Astrocyte (in vitro differentiated cells and primary cell): Measurements from ENCODE around the gene MYO5B. TPM values are rescaled to one million over a fixed set of nuclear protein-coding genes. Genes with fewer than 3 reads are reported as not detected.
A peak's percentile ranks its signal among the peaks of the same experiment; 100 is the strongest.
"Not testable (repeated sequence)": the region's sequence is repeated elsewhere in the genome, so short reads cannot be mapped to it uniquely, and the experiment has no call there.

ENCODE experiments used
- DNase-seq: peaks from one replicate; pipeline ENCODE4 v3.0.0-alpha.2; 2010; ENCODE audit warnings: low read depth
- FAIRE-seq: peaks from 2 replicates; lab custom pipeline; 2011; peaks lifted over from hg19 to GRCh38; lab: Jason Lieb, UNC
- H2AFZ ChIP-seq: 2 replicates; pipeline ENCODE4 v1.6.0; 2012; ENCODE audit warnings: low read depth, low read length, inconsistent platforms
- H3K27ac ChIP-seq: 2 replicates; pipeline ENCODE4 v1.5.1; 2011; ENCODE audit warnings: low read depth, low read length, inconsistent platforms
- H3K27me3 ChIP-seq: 2 replicates; pipeline ENCODE4 v1.6.0; 2011; ENCODE audit warnings: low read length, inconsistent platforms; ENCODE audit not compliant: insufficient read depth
- H3K36me3 ChIP-seq: 2 replicates; pipeline ENCODE4 v1.5.1; 2011; ENCODE audit warnings: low read length, inconsistent platforms; ENCODE audit not compliant: insufficient read depth
- H3K4me1 ChIP-seq: 2 replicates; pipeline ENCODE4 v1.5.1; 2011; ENCODE audit warnings: low read length, inconsistent platforms; ENCODE audit not compliant: insufficient read depth
- H3K4me2 ChIP-seq: 2 replicates; pipeline ENCODE4 v1.6.0; 2012; ENCODE audit warnings: low read length, inconsistent platforms
- H3K4me3 ChIP-seq: 2 replicates; pipeline ENCODE4 v1.5.1; 2011; ENCODE audit warnings: low read depth, mild to moderate bottlenecking, low read length, inconsistent platforms; ENCODE audit not compliant: insufficient read depth
- H3K79me2 ChIP-seq: 2 replicates; pipeline ENCODE4 v1.6.0; 2012; ENCODE audit warnings: mild to moderate bottlenecking, low read length, inconsistent platforms; ENCODE audit not compliant: insufficient read depth
- H3K9ac ChIP-seq: 2 replicates; pipeline ENCODE4 v1.6.0; 2012; ENCODE audit warnings: mild to moderate bottlenecking, low read length, inconsistent platforms
- H3K9me3 ChIP-seq: 2 replicates; pipeline ENCODE4 v1.5.1; 2012; ENCODE audit warnings: low read depth, mild to moderate bottlenecking, low read length, inconsistent platforms; ENCODE audit not compliant: insufficient read depth
- H4K20me1 ChIP-seq: 2 replicates; pipeline ENCODE4 v1.6.0; 2012; ENCODE audit warnings: low read length, inconsistent platforms; ENCODE audit not compliant: insufficient read depth
- H3K27ac Mint-ChIP-seq: one replicate; pipeline ENCODE4 v1.8.0; 2021; ENCODE audit warnings: mild to moderate bottlenecking, mixed read lengths; ENCODE audit not compliant: unreplicated experiment
- H3K27me3 Mint-ChIP-seq: one replicate; pipeline ENCODE4 v1.8.0; 2021; ENCODE audit warnings: low read depth, mixed read lengths; ENCODE audit not compliant: unreplicated experiment
- H3K36me3 Mint-ChIP-seq: one replicate; pipeline ENCODE4 v1.8.0; 2021; ENCODE audit warnings: low read depth, mixed read lengths; ENCODE audit not compliant: unreplicated experiment
- H3K4me1 Mint-ChIP-seq: one replicate; pipeline ENCODE4 v1.8.0; 2021; ENCODE audit warnings: low read depth, mixed read lengths; ENCODE audit not compliant: unreplicated experiment
- H3K4me3 Mint-ChIP-seq: one replicate; pipeline ENCODE4 v1.8.0; 2021; ENCODE audit warnings: mild to moderate bottlenecking, moderate library complexity, mixed read lengths; ENCODE audit not compliant: unreplicated experiment
- H3K9me3 Mint-ChIP-seq: one replicate; pipeline ENCODE4 v1.8.0; 2021; ENCODE audit warnings: mild to moderate bottlenecking, mixed read lengths; ENCODE audit not compliant: unreplicated experiment
- EZH2 ChIP-seq: IDR thresholded peaks from 2 replicates; pipeline ENCODE4 v1.6.1; 2012; ENCODE audit warnings: mild to moderate bottlenecking, low read length, inconsistent platforms; ENCODE audit not compliant: insufficient read depth
- total RNA-seq: library from RNA; stranded (reverse); gene quantifications from 2 replicates; pipeline ENCODE4 v1.2.1, GENCODE V29; 2021
- TF ChIP-seq, protein P1 (sequence below): IDR thresholded peaks from 2 replicates; pipeline ENCODE4 v1.5.1; 2011; ENCODE audit warnings: low read depth, mild to moderate bottlenecking, inconsistent platforms, low read length, moderate library complexity; ENCODE audit not compliant: insufficient read depth

MYO5B gene
- total RNA-seq, 1 donor from 2014 or later, result 8.3 TPM

DNA sequence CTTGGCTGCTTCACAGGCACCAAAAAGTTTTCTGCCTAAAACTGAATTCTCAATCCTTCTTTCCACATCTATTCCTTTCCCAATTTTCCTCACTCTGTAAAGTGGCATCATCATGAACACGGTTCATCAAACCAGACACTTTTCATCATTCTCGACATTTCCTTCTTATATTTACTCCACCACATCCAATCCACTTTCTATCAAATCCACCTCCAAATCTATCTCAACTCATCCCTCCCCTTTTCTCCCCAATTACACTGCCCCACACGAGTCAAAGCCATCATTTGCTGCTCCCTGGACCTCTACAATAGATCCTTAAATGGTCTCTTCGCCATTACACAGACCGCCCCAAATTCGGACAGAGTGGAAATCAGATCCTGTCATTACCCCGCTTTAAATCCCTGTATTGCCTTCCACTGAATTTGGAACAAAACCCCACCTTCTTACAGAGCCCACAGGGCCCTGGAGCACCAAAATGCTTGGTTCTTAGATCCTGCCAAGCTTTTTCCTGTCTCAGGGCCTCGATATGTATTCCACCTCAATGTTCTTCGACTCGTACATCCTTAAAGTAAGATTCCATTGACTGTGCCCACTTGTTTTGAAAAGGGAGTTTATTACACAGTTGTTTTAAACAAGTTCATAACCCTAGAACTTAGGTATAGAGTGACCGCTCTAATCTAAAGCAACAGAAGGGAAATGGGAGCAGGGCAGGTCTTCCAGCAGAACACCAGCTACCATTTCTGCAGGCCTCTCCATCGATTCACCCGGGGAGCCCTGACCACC, 382.5 kb downstream of the MYO5B start:
- Mint-ChIP-seq H3K4me3 (peak overlapping the region; percentile 99), H3K36me3 (peaks cover 17% of the 10 kb centered on the region), H3K27me3 (no peaks in the 10 kb centered on the region), H3K27ac (peak overlapping the region; percentile 2), H3K4me1 (peaks cover 13% of the 10 kb centered on the region), H3K9me3 (peaks cover 18% of the 10 kb centered on the region)
- FAIRE-seq, result peak; percentile 49
- Histone ChIP-seq H3K27me3 (no peaks in the 10 kb centered on the region), H3K9me3 (no peaks in the 10 kb centered on the region), H3K4me3 (peak overlapping the region; percentile 79), H3K4me2 (peak overlapping the region; percentile 93), H3K9ac (peak overlapping the region; percentile 94), H2AFZ (peak overlapping the region; percentile 79), H4K20me1 (peaks cover 4% of the 10 kb centered on the region), H3K36me3 (no peaks in the 10 kb centered on the region), H3K27ac (peak overlapping the region; percentile 92), H3K79me2 (peaks cover 49% of the 10 kb centered on the region), H3K4me1 (peaks cover 14% of the 10 kb centered on the region)
- TF ChIP-seq, protein P1, sequence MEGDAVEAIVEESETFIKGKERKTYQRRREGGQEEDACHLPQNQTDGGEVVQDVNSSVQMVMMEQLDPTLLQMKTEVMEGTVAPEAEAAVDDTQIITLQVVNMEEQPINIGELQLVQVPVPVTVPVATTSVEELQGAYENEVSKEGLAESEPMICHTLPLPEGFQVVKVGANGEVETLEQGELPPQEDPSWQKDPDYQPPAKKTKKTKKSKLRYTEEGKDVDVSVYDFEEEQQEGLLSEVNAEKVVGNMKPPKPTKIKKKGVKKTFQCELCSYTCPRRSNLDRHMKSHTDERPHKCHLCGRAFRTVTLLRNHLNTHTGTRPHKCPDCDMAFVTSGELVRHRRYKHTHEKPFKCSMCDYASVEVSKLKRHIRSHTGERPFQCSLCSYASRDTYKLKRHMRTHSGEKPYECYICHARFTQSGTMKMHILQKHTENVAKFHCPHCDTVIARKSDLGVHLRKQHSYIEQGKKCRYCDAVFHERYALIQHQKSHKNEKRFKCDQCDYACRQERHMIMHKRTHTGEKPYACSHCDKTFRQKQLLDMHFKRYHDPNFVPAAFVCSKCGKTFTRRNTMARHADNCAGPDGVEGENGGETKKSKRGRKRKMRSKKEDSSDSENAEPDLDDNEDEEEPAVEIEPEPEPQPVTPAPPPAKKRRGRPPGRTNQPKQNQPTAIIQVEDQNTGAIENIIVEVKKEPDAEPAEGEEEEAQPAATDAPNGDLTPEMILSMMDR, result no peak
- no peak for TF ChIP-seq EZH2
- DNase-seq, result peak; percentile 24

DNA sequence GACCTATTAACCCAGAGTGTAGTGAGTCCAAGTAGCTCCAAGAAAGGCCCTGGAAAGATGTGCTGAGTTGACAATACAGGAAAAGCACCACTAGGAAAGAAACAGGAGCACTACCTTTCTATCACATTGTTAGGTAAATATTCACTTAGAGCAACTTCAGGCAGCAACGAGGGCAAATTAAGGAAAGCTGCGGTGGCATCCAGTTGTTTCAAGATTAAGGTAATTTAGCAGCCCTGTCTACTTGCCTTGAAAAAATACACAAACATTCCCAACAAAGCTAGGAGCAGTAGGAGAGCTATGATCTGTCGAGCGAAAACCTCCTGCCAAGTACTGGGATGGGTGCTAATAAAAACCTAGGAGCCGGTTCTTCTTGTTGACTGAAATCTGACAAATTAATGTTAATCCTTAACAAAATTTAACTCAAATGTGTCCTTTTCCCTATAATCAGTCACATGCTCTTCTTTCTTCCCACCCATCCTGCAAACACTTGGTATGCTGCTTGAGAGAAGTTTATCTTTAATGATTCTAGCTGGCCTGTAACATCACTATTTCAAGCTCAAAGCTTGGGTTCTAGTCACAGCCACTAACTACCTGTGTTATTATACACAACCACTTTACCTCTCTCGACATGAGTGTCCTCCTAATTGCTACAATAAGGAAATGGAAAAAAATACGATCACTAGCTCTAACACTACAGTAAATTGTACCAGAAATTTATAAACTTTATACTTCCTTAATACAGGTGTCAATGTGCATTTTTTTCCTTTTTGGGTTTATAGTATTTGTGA, 383.6 kb downstream of the MYO5B start:
- peaks cover 20% of the 10 kb centered on the region for H3K9me3 Mint-ChIP-seq
- H3K79me2 ChIP-seq, result peaks cover 60% of the 10 kb centered on the region
- H3K36me3 Mint-ChIP-seq, result peaks cover 16% of the 10 kb centered on the region
- H3K27me3 Mint-ChIP-seq, result no peaks in the 10 kb centered on the region
- no peak overlapping the region for H3K27ac Mint-ChIP-seq
- FAIRE-seq, result peak; percentile 9
- H3K4me1 Mint-ChIP-seq, result peaks cover 13% of the 10 kb centered on the region
- no peaks in the 10 kb centered on the region for H3K36me3 ChIP-seq
- H3K27me3 ChIP-seq, result no peaks in the 10 kb centered on the region
- H3K4me2 ChIP-seq, result peak overlapping the region; percentile 32
- no peak for DNase-seq
- H3K9ac ChIP-seq, result no peak overlapping the region
- H3K9me3 ChIP-seq, result no peaks in the 10 kb centered on the region
- H4K20me1 ChIP-seq, result peaks cover 13% of the 10 kb centered on the region
- no peak overlapping the region for H3K27ac ChIP-seq
- H2AFZ ChIP-seq, result no peak overlapping the region
- H3K4me3 Mint-ChIP-seq, result peak overlapping the region; percentile 65
- H3K4me1 ChIP-seq, result peaks cover 14% of the 10 kb centered on the region
- TF ChIP-seq EZH2, result no peak
- TF ChIP-seq, protein P1, result no peak
- H3K4me3 ChIP-seq, result no peak overlapping the region

DNA sequence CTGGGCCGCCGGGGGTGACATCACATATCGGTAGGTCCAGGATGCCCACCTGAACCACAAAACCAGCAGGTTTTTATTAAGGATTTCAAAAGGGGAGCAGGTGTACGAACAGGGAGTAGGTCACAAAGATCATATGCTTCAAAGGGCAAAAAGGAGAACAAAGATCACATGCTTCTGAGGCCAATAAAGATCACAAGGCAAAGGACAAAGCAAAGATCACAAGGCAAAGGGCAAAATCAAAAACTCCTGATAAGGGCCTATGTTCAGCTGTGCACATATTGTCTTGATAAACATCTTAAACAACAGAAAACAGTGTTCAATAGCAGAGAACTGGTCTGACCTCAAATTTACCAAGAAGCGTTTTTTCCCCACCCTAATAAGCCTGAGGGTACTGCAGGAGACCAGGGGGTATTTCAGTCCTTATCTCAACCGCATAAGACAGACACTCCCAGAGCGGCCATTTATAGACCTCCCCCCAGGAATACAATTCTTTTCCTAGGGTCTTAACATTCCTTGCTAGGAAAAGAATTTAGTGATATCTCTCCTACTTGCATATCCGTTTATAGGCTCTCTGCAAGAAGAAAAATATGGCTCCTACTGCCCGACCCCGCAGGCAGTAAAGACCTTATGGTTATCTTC, 386.3 kb downstream of the MYO5B start:
- not testable (repeated sequence) for H3K27ac Mint-ChIP-seq

More for the DNA sequence above, 386.3 kb downstream of the MYO5B start:
- H3K36me3 ChIP-seq, H3K27ac ChIP-seq, H3K9ac ChIP-seq, H2AFZ ChIP-seq, H3K27me3 ChIP-seq, H3K9me3 ChIP-seq, H3K4me3 Mint-ChIP-seq, H3K4me2 ChIP-seq, H3K4me3 ChIP-seq, H3K27me3 Mint-ChIP-seq, DNase-seq, FAIRE-seq: not testable (repeated sequence)
- Histone ChIP-seq H3K79me2 (peaks cover 76% of the 10 kb centered on the region), H4K20me1 (peaks cover 31% of the 10 kb centered on the region), H3K4me1 (peaks cover 11% of the 10 kb centered on the region)
- peaks cover 16% of the 10 kb centered on the region for H3K36me3 Mint-ChIP-seq
- peaks cover 13% of the 10 kb centered on the region for H3K4me1 Mint-ChIP-seq
- H3K9me3 Mint-ChIP-seq, result peaks cover 20% of the 10 kb centered on the region
